CD4-positive, alpha-beta T cell treated with Interferon gamma for 1 hour (primary cell): ENCODE measurements around the gene MEIKIN.

Experiments
- DNase-seq: peaks from one replicate; pipeline ENCODE4 v3.0.0-alpha.2; 2020

The MEIKIN gene

GRCh38 chr5:131766689-131767088, 178.8 kb downstream of the MEIKIN start:
- DNase-seq = no peak

- no peak for DNase-seq
Measured at GRCh38 chr5:131765261-131765660, 180.2 kb downstream of the MEIKIN start.

GRCh38 chr5:131763968-131764367, 181.5 kb downstream of the MEIKIN start:
- DNase-seq = no peak

- DNase-seq = no peak
Measured at GRCh38 chr5:131760793-131761192, 184.7 kb downstream of the MEIKIN start.

GRCh38 chr5:131759704-131760103, 185.8 kb downstream of the MEIKIN start:
- no peak for DNase-seq

- DNase-seq = no peak
Measured at GRCh38 chr5:131758520-131758900, 187.0 kb downstream of the MEIKIN start.

- DNase-seq = no peak
Measured at GRCh38 chr5:131757830-131758519, 187.5 kb downstream of the MEIKIN start.
